ENCODE data around the gene RAPGEF5. TPM values are rescaled to one million over a fixed set of nuclear protein-coding genes. Genes with fewer than 3 reads are reported as not detected.

The RAPGEF5 gene
- total RNA-seq, 4 donors from 2014 or later: 21.2 to 27.0 (median 24.1) TPM

DNA sequence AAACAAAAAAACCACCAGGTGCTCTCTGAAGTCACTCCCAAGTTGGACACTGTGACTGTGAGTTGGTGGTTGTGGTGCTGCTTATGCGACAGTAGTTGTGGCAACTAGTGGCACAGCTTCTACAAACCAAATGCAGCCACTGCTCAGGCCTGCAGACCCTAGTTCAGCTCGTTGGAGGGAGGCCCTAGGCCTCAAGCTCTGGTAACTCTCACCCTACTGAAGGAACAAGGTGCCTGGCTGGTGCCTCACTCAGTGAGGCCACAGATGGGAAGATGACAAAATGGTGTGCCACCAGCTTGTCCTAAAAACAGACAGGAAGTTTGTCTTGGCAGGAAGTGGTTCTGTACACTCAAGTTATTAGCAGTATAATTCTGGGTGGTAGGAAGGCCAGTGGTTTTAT, 45.3 kb upstream of the RAPGEF5 start:
- Histone ChIP-seq H3K4me3 (no peak overlapping the region), H3K9me3 (no peaks in the 10 kb centered on the region), H3K27me3 (no peaks in the 10 kb centered on the region), H3K27ac (replicated peaks in 1 of 4) (no peak overlapping the region), H3K4me1 (no peaks in the 10 kb centered on the region), H3K36me3 (no peaks in the 10 kb centered on the region)
- intact Hi-C loops (cut with DNase I): no loop called here
- TF ChIP-seq POLR2AphosphoS5 (IDR thresholded peaks at IDR 0.05) (no peak), EP300 (IDR thresholded peaks at IDR 0.05) (no peak), POLR2A (IDR thresholded peaks at IDR 0.05; ENCODE audit: low read depth) (no peak)
- TF ChIP-seq, protein P1, sequence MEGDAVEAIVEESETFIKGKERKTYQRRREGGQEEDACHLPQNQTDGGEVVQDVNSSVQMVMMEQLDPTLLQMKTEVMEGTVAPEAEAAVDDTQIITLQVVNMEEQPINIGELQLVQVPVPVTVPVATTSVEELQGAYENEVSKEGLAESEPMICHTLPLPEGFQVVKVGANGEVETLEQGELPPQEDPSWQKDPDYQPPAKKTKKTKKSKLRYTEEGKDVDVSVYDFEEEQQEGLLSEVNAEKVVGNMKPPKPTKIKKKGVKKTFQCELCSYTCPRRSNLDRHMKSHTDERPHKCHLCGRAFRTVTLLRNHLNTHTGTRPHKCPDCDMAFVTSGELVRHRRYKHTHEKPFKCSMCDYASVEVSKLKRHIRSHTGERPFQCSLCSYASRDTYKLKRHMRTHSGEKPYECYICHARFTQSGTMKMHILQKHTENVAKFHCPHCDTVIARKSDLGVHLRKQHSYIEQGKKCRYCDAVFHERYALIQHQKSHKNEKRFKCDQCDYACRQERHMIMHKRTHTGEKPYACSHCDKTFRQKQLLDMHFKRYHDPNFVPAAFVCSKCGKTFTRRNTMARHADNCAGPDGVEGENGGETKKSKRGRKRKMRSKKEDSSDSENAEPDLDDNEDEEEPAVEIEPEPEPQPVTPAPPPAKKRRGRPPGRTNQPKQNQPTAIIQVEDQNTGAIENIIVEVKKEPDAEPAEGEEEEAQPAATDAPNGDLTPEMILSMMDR (IDR thresholded peaks at IDR 0.05): no peak
- 69% methylated on average over 2 of the region's 2 CpGs for WGBS
- DNase-seq (ENCODE audit: extremely low spot score): no peak

DNA sequence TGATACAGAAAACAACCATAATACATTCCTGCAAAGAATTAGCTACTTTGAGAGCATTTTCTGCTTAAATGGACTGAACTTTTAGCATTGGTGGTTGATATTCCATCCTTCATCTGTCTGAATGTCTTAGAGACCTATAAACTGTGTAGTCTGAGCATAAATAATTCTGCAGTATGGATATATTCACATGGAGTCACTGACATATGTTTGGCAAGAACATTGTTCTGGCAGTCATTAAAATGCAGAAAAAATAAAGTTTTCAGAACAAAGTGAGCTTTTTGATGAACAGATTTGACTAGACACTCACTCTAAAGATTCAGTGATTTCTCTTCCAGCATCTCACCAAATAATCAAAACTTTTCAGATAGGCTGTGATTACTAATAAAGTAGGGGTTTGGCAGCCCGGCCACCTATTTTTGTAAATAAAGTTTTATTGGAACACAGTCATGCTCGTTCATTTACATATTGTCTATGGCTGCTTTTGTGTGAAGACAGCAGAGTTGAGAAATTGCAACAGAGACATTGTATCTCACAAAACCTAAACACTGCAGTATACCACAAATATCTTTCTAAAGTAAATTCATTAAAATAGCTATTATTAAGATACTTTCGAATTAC, 44.1 kb upstream of the RAPGEF5 start:
- H3K27ac ChIP-seq (replicated peaks in 1 of 4): no peak overlapping the region
- no peaks in the 10 kb centered on the region for H3K9me3 ChIP-seq
- TF ChIP-seq POLR2A (IDR thresholded peaks at IDR 0.05; ENCODE audit: low read depth) (no peak), EP300 (IDR thresholded peaks at IDR 0.05) (no peak), POLR2AphosphoS5 (IDR thresholded peaks at IDR 0.05) (no peak)
- TF ChIP-seq, protein P1 (IDR thresholded peaks at IDR 0.05): no peak
- DNase-seq (ENCODE audit: extremely low spot score): no peak
- 65% methylated on average over 3 of the region's 3 CpGs for WGBS
- intact Hi-C loops (cut with DNase I): no loop called here
- no peaks in the 10 kb centered on the region for H3K4me1 ChIP-seq
- no peaks in the 10 kb centered on the region for H3K27me3 ChIP-seq
- no peak overlapping the region for H3K4me3 ChIP-seq
- H3K36me3 ChIP-seq: no peaks in the 10 kb centered on the region

DNA sequence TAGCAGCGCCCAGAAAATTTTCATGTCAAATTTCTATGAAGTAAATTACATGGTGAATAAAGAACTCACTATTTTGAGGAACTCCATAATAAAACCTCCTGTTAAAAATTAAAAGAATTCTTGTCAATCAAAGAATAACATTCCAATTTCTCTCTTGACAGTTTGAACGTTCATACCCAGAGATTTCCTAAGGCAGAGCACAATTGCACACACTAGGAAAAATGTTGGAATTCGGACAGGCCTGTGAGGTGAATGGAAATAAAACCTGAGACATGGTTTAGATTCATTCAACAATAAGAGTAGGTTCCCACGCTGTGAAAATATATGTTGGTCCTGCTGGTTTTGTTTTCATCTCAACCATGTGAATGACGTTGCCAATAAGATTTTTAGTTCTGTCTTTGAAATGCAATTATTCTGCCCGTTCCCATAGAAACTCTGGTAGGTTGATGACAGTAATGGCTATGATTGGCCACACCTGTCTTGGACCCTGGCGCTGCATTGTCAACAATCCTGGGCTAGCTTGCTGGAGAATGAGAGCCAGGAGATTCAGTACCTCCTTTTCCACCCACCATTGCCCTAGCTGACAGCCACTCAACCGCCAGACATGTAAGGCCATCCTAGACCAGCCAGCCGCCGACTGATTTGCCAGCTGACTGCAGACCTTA, 43.3 kb upstream of the RAPGEF5 start:
- intact Hi-C loops (cut with DNase I): no loop called here
- H3K27me3 ChIP-seq: no peaks in the 10 kb centered on the region
- DNase-seq (ENCODE audit: extremely low spot score): no peak
- no peaks in the 10 kb centered on the region for H3K4me1 ChIP-seq
- H3K27ac ChIP-seq (replicated peaks in 1 of 4): no peak overlapping the region
- 72% methylated on average over 10 of the region's 10 CpGs for WGBS
- H3K4me3 ChIP-seq: no peak overlapping the region
- no peaks in the 10 kb centered on the region for H3K9me3 ChIP-seq
- H3K36me3 ChIP-seq: no peaks in the 10 kb centered on the region
- TF ChIP-seq POLR2A (IDR thresholded peaks at IDR 0.05; ENCODE audit: low read depth): no peak
- no peak for TF ChIP-seq EP300 (IDR thresholded peaks at IDR 0.05)
- TF ChIP-seq, protein P1 (IDR thresholded peaks at IDR 0.05): no peak
- TF ChIP-seq POLR2AphosphoS5 (IDR thresholded peaks at IDR 0.05): no peak

DNA sequence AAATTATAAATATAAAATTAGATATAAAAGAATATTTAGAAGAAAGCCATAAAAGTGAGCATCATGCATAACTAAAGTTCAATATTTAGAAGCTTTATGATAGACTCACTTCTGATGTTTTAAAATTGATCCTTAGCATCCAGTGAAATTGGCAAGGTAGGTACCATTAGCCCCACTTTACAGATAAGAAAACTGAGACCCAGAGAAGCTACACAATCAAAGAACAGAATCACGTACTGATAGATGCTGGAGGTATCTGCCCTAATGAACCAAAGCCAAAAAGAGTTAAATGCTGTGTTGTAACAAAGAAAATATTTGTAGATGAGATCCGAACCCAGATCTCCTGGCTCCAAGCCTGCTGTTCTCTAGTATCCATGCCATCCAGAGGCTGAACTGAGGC, 42.6 kb upstream of the RAPGEF5 start:
- Histone ChIP-seq H3K4me3 (no peak overlapping the region), H3K27ac (replicated peaks in 1 of 4) (no peak overlapping the region), H3K36me3 (no peaks in the 10 kb centered on the region), H3K27me3 (no peaks in the 10 kb centered on the region), H3K4me1 (no peaks in the 10 kb centered on the region), H3K9me3 (no peaks in the 10 kb centered on the region)
- WGBS: 71% methylated on average over 2 of the region's 2 CpGs
- intact Hi-C loops (cut with DNase I): no loop called here
- DNase-seq (ENCODE audit: extremely low spot score): no peak
- no peak for TF ChIP-seq EP300 (IDR thresholded peaks at IDR 0.05)
- TF ChIP-seq, protein P1 (IDR thresholded peaks at IDR 0.05): no peak
- no peak for TF ChIP-seq POLR2AphosphoS5 (IDR thresholded peaks at IDR 0.05)
- TF ChIP-seq POLR2A (IDR thresholded peaks at IDR 0.05; ENCODE audit: low read depth): no peak

All from esophagus muscularis mucosa (tissue), 4 donors.